Natural killer cell treated with Interleukin-12 subunit alpha and Interleukin-12 subunit beta and Interleukin-15 and Interleukin-18, amount 100 ng/mL, for 72 hours (primary cell): ENCODE results near the gene PGD. TPM values are rescaled to one million over a fixed set of nuclear protein-coding genes. Genes with fewer than 3 reads are reported as not detected.
"Not testable (repeated sequence)": the region's sequence is repeated elsewhere in the genome, so short reads cannot be mapped to it uniquely, and the experiment has no call there.

Source experiments
- ATAC-seq, 2 donors: fragments of 150-1000 bp; cut with Tn5 transposase in 1 of 2; sonication (Bioruptor Pico), chemical (Tn5 transposase) in 1 of 2; 2 replicates each; pipeline ENCODE4 v1.10.0; 2021
- DNase-seq: peaks from one replicate; pipeline ENCODE4 v3.0.0; 2022; ENCODE audit warnings: low spot score
- H3K27ac Mint-ChIP-seq, 2 donors: 1 replicate in 1 of 2; 2 replicates in 1 of 2; pipeline ENCODE4 v1.8.0; 2022; ENCODE audit warnings: mixed read lengths in 2 of 2, mild to moderate bottlenecking in 1 of 2, moderate library complexity in 1 of 2
- H3K27me3 Mint-ChIP-seq, 2 donors: 1 replicate in 1 of 2; 2 replicates in 1 of 2; pipeline ENCODE4 v1.8.0; 2022; ENCODE audit warnings: mixed read lengths in 2 of 2
- H3K36me3 Mint-ChIP-seq: one replicate; pipeline ENCODE4 v1.8.0; 2022; ENCODE audit warnings: mixed read lengths
- H3K4me1 Mint-ChIP-seq, 2 donors: 1 replicate in 1 of 2; 2 replicates in 1 of 2; pipeline ENCODE4 v1.8.0; 2022; ENCODE audit warnings: low read depth in 2 of 2, mixed read lengths in 2 of 2, mild to moderate bottlenecking in 1 of 2
- H3K4me3 Mint-ChIP-seq: one replicate; pipeline ENCODE4 v1.8.0; 2022; ENCODE audit warnings: mixed read lengths
- H3K9me3 Mint-ChIP-seq: 2 replicates; pipeline ENCODE4 v1.8.0; 2022; ENCODE audit warnings: mixed read lengths
- total RNA-seq, 2 donors: library from RNA; stranded (reverse); gene quantifications; one replicate each; pipeline ENCODE4 v1.2.3, GENCODE V29; 2022

PGD gene
- total RNA-seq, 2 donors from 2014 or later: 289 to 430 TPM

- Mint-ChIP-seq H3K36me3 (no peaks in the 10 kb centered on the region), H3K4me1 (peaks cover 4 to 6% of the 10 kb centered on the region in 2 donors), H3K27me3 (peaks cover 0 to 11% of the 10 kb centered on the region in 2 donors), H3K27ac (no peak overlapping the region), H3K9me3 (no peaks in the 10 kb centered on the region), H3K4me3 (no peak overlapping the region)
- DNase-seq (no peak), ATAC-seq (no peak)
Measured at GRCh38 chr1:10451287-10451686, 52.4 kb downstream of the PGD start.

GRCh38 chr1:10456048-10456447 is 57.2 kb downstream of the PGD start:
- no peak for ATAC-seq
- Mint-ChIP-seq H3K4me1 (no peaks in the 10 kb centered on the region), H3K36me3 (no peaks in the 10 kb centered on the region), H3K27me3 (peaks cover 0 to 1% of the 10 kb centered on the region in 2 donors), H3K4me3 (no peak overlapping the region), H3K27ac (no peak overlapping the region), H3K9me3 (no peaks in the 10 kb centered on the region)
- DNase-seq: no peak

- Mint-ChIP-seq H3K4me1 (no peaks in the 10 kb centered on the region), H3K9me3 (no peaks in the 10 kb centered on the region), H3K36me3 (no peaks in the 10 kb centered on the region), H3K27ac (no peak overlapping the region), H3K4me3 (no peak overlapping the region), H3K27me3 (no peaks in the 10 kb centered on the region)
- no peak for DNase-seq
- no peak for ATAC-seq
Measured at GRCh38 chr1:10456661-10457060, 57.8 kb downstream of the PGD start.

- not testable (repeated sequence) for ATAC-seq, H3K4me3 Mint-ChIP-seq
Measured at GRCh38 chr1:10457462-10457861, 58.6 kb downstream of the PGD start.

GRCh38 chr1:10457875-10458274 is 59.0 kb downstream of the PGD start:
- Mint-ChIP-seq H3K4me3 (no peak overlapping the region), H3K36me3 (peaks cover 6% of the 10 kb centered on the region), H3K9me3 (no peaks in the 10 kb centered on the region), H3K27ac (no peak overlapping the region), H3K4me1 (no peaks in the 10 kb centered on the region), H3K27me3 (no peaks in the 10 kb centered on the region)
- no peak for ATAC-seq
- DNase-seq: no peak

More at GRCh38 chr1:10457462-10457861, 58.6 kb downstream of the PGD start:
- H3K27ac Mint-ChIP-seq, H3K9me3 Mint-ChIP-seq, H3K27me3 Mint-ChIP-seq, H3K4me1 Mint-ChIP-seq, H3K36me3 Mint-ChIP-seq, DNase-seq: not testable (repeated sequence)

GRCh38 chr1:10459184-10459583 is 60.3 kb downstream of the PGD start:
- no peak overlapping the region for H3K4me3 Mint-ChIP-seq
- peaks cover 6% of the 10 kb centered on the region for H3K36me3 Mint-ChIP-seq
- H3K4me1 Mint-ChIP-seq: no peaks in the 10 kb centered on the region
- no peaks in the 10 kb centered on the region for H3K9me3 Mint-ChIP-seq
- DNase-seq (no peak), ATAC-seq (no peak)
- no peaks in the 10 kb centered on the region for H3K27me3 Mint-ChIP-seq
- H3K27ac Mint-ChIP-seq: no peak overlapping the region

GRCh38 chr1:10467078-10467477 is 68.2 kb downstream of the PGD start:
- no peak overlapping the region for H3K4me3 Mint-ChIP-seq
- no peaks in the 10 kb centered on the region for H3K9me3 Mint-ChIP-seq
- ATAC-seq (no peak), DNase-seq (no peak)
- H3K36me3 Mint-ChIP-seq: peaks cover 13% of the 10 kb centered on the region
- H3K4me1 Mint-ChIP-seq: peaks cover 6 to 7% of the 10 kb centered on the region in 2 donors
- no peak overlapping the region for H3K27ac Mint-ChIP-seq
- no peaks in the 10 kb centered on the region for H3K27me3 Mint-ChIP-seq

GRCh38 chr1:10470043-10470442 is 71.2 kb downstream of the PGD start:
- peaks cover 22 to 23% of the 10 kb centered on the region in 2 donors for H3K4me1 Mint-ChIP-seq
- H3K4me3 Mint-ChIP-seq: no peak overlapping the region
- peaks cover 7% of the 10 kb centered on the region for H3K36me3 Mint-ChIP-seq
- H3K9me3 Mint-ChIP-seq: no peaks in the 10 kb centered on the region
- DNase-seq: no peak
- H3K27me3 Mint-ChIP-seq: no peaks in the 10 kb centered on the region
- no peak for ATAC-seq
- no peak overlapping the region for H3K27ac Mint-ChIP-seq

Other genes starting within 250 kb of the PGD start
- 10 to 100 TPM in 1 of 2 donors, 1 to 10 TPM in 1; 9.9 to 32.2 TPM for gene KIF1B, start 188.5 kb upstream of the PGD start, total RNA-seq
- gene CENPS, start 31.4 kb downstream of the PGD start, total RNA-seq: 10 to 100 TPM; 12.6 to 20.7 TPM
- gene CORT, start 51.0 kb downstream of the PGD start, total RNA-seq: under 1 TPM; 0.45 to 0.61 TPM
- 10 to 100 TPM; 40.0 to 59.4 TPM for gene DFFA, start 73.5 kb downstream of the PGD start, total RNA-seq
- 10 to 100 TPM; 20.7 to 23.7 TPM for gene PEX14, start 75.9 kb downstream of the PGD start, total RNA-seq